Keratinocyte (primary cell): ENCODE results near the gene TCEA2. TPM values are rescaled to one million over a fixed set of nuclear protein-coding genes. Genes with fewer than 3 reads are reported as not detected.
A peak's percentile ranks its signal among the peaks of the same experiment; 100 is the strongest.

Experiments used
- DNase-seq: peaks from one replicate; pipeline ENCODE4 v3.0.0-alpha.2; 2011; ENCODE audit warnings: low read depth, missing footprints, low spot score
- FAIRE-seq: peaks from 2 replicates; lab custom pipeline; 2011; peaks lifted over from hg19 to GRCh38; lab: Jason Lieb, UNC
- H2AFZ ChIP-seq: 2 replicates; pipeline ENCODE4 v1.6.0; 2012; ENCODE audit warnings: low read length, control low read depth, inconsistent platforms; ENCODE audit not compliant: control insufficient read depth
- H3K27ac ChIP-seq: 2 replicates; pipeline ENCODE4 v1.5.1; 2011; ENCODE audit warnings: low read length; ENCODE audit not compliant: control insufficient read depth, insufficient read depth
- H3K27me3 ChIP-seq: 3 replicates; pipeline ENCODE4 v1.6.0; 2011; ENCODE audit warnings: low read length; ENCODE audit not compliant: control insufficient read depth, insufficient read depth; ENCODE audit errors: extremely low read depth
- H3K36me3 ChIP-seq, 2 experiments: 2 replicates in 1 of 2; 3 replicates in 1 of 2; pipeline ENCODE4 v1.5.1; 2011; ENCODE audit warnings: low read length in 2 of 2, mild to moderate bottlenecking in 1 of 2; ENCODE audit not compliant: control insufficient read depth in 2 of 2, insufficient read depth in 2 of 2; ENCODE audit errors: extremely low read depth in 1 of 2
- H3K4me1 ChIP-seq: 3 replicates; pipeline ENCODE4 v1.5.1; 2011; ENCODE audit warnings: low read length; ENCODE audit not compliant: control insufficient read depth, insufficient read depth; ENCODE audit errors: extremely low read depth
- H3K4me2 ChIP-seq: 3 replicates; pipeline ENCODE4 v1.6.0; 2011; ENCODE audit warnings: low read depth, low read length; ENCODE audit not compliant: control insufficient read depth, insufficient read depth; ENCODE audit errors: extremely low read depth
- H3K4me3 ChIP-seq, 3 experiments: fragments of 200-600 bp in 1 of 3; sonication (generic) in 1 of 3; 2 replicates in 2 of 3; 3 replicates in 1 of 3; pipeline ENCODE4 v1.5.1; 2011 to 2016; ENCODE audit warnings: low read length in 3 of 3, mild to moderate bottlenecking in 3 of 3, control low read depth in 2 of 3, inconsistent platforms in 1 of 3, low read depth in 1 of 3, mixed read lengths in 1 of 3, mixed run types in 1 of 3, moderate library complexity in 1 of 3; ENCODE audit not compliant: control insufficient read depth in 2 of 3, insufficient read depth in 2 of 3; ENCODE audit errors: extremely low read depth in 1 of 3
- H3K79me2 ChIP-seq: 2 replicates; pipeline ENCODE4 v1.6.0; 2012; ENCODE audit warnings: low read length; ENCODE audit not compliant: control insufficient read depth, insufficient read depth
- H3K9ac ChIP-seq: 3 replicates; pipeline ENCODE4 v1.6.0; 2011; ENCODE audit warnings: low read length; ENCODE audit not compliant: control insufficient read depth, insufficient read depth; ENCODE audit errors: extremely low read depth
- H3K9me1 ChIP-seq: 3 replicates; pipeline ENCODE4 v1.6.0; 2011; ENCODE audit warnings: low read length; ENCODE audit not compliant: control insufficient read depth, insufficient read depth; ENCODE audit errors: extremely low read depth
- H3K9me3 ChIP-seq: 2 replicates; pipeline ENCODE4 v1.5.1; 2012; ENCODE audit warnings: low read depth, low read length; ENCODE audit not compliant: control insufficient read depth
- H4K20me1 ChIP-seq: 3 replicates; pipeline ENCODE4 v1.6.0; 2011; ENCODE audit warnings: low read length; ENCODE audit not compliant: control insufficient read depth, insufficient read depth; ENCODE audit errors: extremely low read depth
- CTCF ChIP-seq, 3 experiments: IDR thresholded peaks in 1 of 3; conservative IDR thresholded peaks in 1 of 3; optimal IDR thresholded peaks in 1 of 3; 2 replicates in 2 of 3; 3 replicates in 1 of 3; pipeline versions ENCODE3 to v1.5.1; 2011; ENCODE audit warnings: low read length in 3 of 3, mild to moderate bottlenecking in 3 of 3, moderate library complexity in 2 of 3, control low read depth in 1 of 3, inconsistent platforms in 1 of 3; ENCODE audit not compliant: insufficient read depth in 2 of 3; ENCODE audit errors: extremely low read depth in 1 of 3
- EZH2 ChIP-seq: IDR thresholded peaks from one replicate; pipeline ENCODE4 v1.6.1; 2012; ENCODE audit warnings: inconsistent platforms, mild to moderate bottlenecking, low read length, moderate library complexity
- dilution Hi-C: fragments of 300-500 bp; cut with MboI; formaldehyde crosslinking; loops from one replicate; pipeline ENCODE4 v1.7.0; 2020; ENCODE audit warnings: low sequenced_read_pairs; ENCODE audit not compliant: extremely low pct_ligation_motif_present
- polyA plus RNA-seq, 5 experiments: library from polyadenylated mRNA; depleted of rRNA in 3 of 5; stranded (reverse) in 3 of 5; stranded (forward) in 1 of 5; unstranded in 1 of 5; fragments of >200 nt; gene quantifications; 1 replicate in 1 of 5; 2 replicates in 3 of 5; 3 replicates in 1 of 5; pipeline versions ENCODE4 v1.2.1 to v1.2.3, GENCODE V29; 2011 to 2012; ENCODE audit warnings: missing spikeins in 2 of 5, low read depth in 1 of 5, low replicate concordance in 1 of 5

The TCEA2 gene
- polyA plus RNA-seq, 1 donor (not counting 4 experiments of a cell fraction or from before 2014, with no cell fraction given): 9.1 TPM

- no peak for DNase-seq
Observed at GRCh38 chr20:64038565-64039292, 24.3 kb upstream of the TCEA2 start.

GRCh38 chr20:64039293-64040160 is 23.5 kb upstream of the TCEA2 start:
- TF ChIP-seq EZH2 (no peak), CTCF (optimal IDR thresholded peaks at IDR 0.05 in 1 of 3, IDR thresholded peaks at IDR 0.05 in 1 of 3, conservative IDR thresholded peaks at IDR 0.05 in 1 of 3; ENCODE audit: extremely low read depth in 1 of 3, insufficient read depth in 2 of 3, low read length in 3 of 3) (no peak)
- H3K36me3 ChIP-seq: peaks cover 0 to 5% of the 10 kb centered on the region in 2 experiments
- H2AFZ ChIP-seq: peak overlapping the region; percentile 51
- H3K9me3 ChIP-seq: no peaks in the 10 kb centered on the region
- no peaks in the 10 kb centered on the region for H3K79me2 ChIP-seq
- H3K9ac ChIP-seq: no peak overlapping the region
- peak overlapping the region in 2 of 3 experiments; percentile 42 to 57 for H3K4me3 ChIP-seq
- peak overlapping the region; percentile 69 for H3K4me2 ChIP-seq
- no peaks in the 10 kb centered on the region for H3K9me1 ChIP-seq
- FAIRE-seq (no peak), DNase-seq (no peak)
- H3K4me1 ChIP-seq: peaks cover 9% of the 10 kb centered on the region
- dilution Hi-C loops: no loop called here
- H3K27me3 ChIP-seq: peaks cover 32% of the 10 kb centered on the region
- no peaks in the 10 kb centered on the region for H4K20me1 ChIP-seq
- H3K27ac ChIP-seq: no peak overlapping the region

More at GRCh38 chr20:64038565-64039292, 24.3 kb upstream of the TCEA2 start:
- Histone ChIP-seq H3K4me2 (peak overlapping the region; percentile 69), H3K9me3 (no peaks in the 10 kb centered on the region), H3K36me3 (peaks cover 0 to 6% of the 10 kb centered on the region in 2 experiments), H3K4me1 (peaks cover 5% of the 10 kb centered on the region), H3K27ac (no peak overlapping the region), H3K4me3 (peak overlapping the region; percentile 42 to 57 (median 56)), H3K9ac (peak overlapping the region; percentile 44), H3K79me2 (no peaks in the 10 kb centered on the region), H3K27me3 (peaks cover 32% of the 10 kb centered on the region), H4K20me1 (no peaks in the 10 kb centered on the region), H3K9me1 (no peaks in the 10 kb centered on the region), H2AFZ (peak overlapping the region; percentile 51)
- dilution Hi-C loops: no loop called here
- FAIRE-seq: no peak
- TF ChIP-seq EZH2 (peak; percentile 34), CTCF (optimal IDR thresholded peaks at IDR 0.05 in 1 of 3, IDR thresholded peaks at IDR 0.05 in 1 of 3, conservative IDR thresholded peaks at IDR 0.05 in 1 of 3; ENCODE audit: extremely low read depth in 1 of 3, insufficient read depth in 2 of 3, low read length in 3 of 3) (peak; percentile 22 to 86 (median 72))
